Skeletal muscle satellite cell (primary cell): ENCODE results near the gene PPP6R3.

Experiments used
- H3K27me3 ChIP-seq: 2 replicates; pipeline ENCODE4 v1.7.0; 2013; ENCODE audit warnings: low read length; ENCODE audit not compliant: control insufficient read depth, insufficient read depth
- H3K36me3 ChIP-seq: 2 replicates; pipeline ENCODE4 v1.7.0; 2013; ENCODE audit warnings: mild to moderate bottlenecking, control low read depth, low read length; ENCODE audit not compliant: insufficient read depth
- H3K4me1 ChIP-seq: 2 replicates; pipeline ENCODE4 v1.7.0; 2013; ENCODE audit warnings: low read length; ENCODE audit not compliant: control insufficient read depth, insufficient read depth
- H3K4me2 ChIP-seq: 2 replicates; pipeline ENCODE4 v1.7.0; 2013; ENCODE audit warnings: mild to moderate bottlenecking, low read length
- H3K4me3 ChIP-seq: 2 replicates; pipeline ENCODE4 v1.7.0; 2013; ENCODE audit warnings: low read length
- H3K9ac ChIP-seq: 2 replicates; pipeline ENCODE4 v1.7.0; 2013; ENCODE audit warnings: mild to moderate bottlenecking, low read depth, low read length, moderate library complexity
- H3K9me3 ChIP-seq: replicated peaks from 2 replicates; pipeline ENCODE4 v1.7.0; 2013; ENCODE audit warnings: mild to moderate bottlenecking, control low read depth, low read length

Gene PPP6R3

DNA sequence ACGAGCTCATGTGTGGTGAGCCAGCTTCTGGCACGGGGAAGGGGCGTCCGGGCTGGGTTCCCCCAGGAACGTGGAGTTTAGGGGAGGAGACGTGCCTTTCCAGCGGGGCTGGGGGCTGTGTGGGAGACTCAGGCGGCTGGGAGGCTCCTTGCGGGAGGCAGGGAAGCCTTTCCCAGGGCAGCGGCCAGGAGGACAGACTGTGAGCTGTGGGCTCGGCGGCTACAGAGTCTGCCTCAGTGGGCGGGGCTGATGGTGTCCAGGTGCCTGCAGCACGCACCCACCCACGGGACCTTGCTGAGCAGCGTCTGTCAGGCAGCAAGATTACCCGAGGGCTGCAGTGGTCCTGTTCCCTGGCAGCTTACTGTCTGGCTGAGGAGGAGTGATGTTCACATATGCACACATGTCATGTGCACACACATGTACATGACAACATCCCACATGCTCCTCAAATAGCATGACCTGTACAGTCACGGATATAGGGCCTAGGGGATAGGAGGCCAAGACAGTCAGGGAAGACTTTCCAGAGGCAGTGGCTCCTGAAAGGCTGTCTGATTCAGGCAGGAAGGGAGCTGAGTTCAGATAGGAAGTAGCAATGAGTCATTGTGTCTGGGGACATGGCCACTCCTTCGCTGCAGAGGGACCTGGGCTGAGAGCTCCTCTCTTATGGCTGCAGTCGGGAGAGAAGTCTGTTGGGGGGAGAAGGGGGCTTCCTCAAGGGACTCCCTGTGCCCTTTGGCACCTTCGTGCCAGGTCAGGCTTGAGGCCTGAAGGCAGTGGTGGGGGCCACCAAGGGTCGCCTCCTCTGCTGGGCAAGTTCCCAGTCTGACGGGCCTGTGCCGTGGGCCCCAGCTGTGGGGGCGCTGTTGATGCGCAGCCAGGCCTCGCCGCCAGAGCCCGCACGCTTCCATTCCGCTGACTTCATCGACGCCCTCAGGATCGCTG is 23.3 kb upstream of the PPP6R3 start:
- Histone ChIP-seq H3K4me3 (peak overlapping the region; percentile 24), H3K27me3 (no peaks in the 10 kb centered on the region), H3K36me3 (peaks cover 4% of the 10 kb centered on the region), H3K9me3 (no peaks in the 10 kb centered on the region), H3K4me2 (peak overlapping the region; percentile 63), H3K9ac (peak overlapping the region; percentile 42), H3K4me1 (peaks cover 30% of the 10 kb centered on the region)

DNA sequence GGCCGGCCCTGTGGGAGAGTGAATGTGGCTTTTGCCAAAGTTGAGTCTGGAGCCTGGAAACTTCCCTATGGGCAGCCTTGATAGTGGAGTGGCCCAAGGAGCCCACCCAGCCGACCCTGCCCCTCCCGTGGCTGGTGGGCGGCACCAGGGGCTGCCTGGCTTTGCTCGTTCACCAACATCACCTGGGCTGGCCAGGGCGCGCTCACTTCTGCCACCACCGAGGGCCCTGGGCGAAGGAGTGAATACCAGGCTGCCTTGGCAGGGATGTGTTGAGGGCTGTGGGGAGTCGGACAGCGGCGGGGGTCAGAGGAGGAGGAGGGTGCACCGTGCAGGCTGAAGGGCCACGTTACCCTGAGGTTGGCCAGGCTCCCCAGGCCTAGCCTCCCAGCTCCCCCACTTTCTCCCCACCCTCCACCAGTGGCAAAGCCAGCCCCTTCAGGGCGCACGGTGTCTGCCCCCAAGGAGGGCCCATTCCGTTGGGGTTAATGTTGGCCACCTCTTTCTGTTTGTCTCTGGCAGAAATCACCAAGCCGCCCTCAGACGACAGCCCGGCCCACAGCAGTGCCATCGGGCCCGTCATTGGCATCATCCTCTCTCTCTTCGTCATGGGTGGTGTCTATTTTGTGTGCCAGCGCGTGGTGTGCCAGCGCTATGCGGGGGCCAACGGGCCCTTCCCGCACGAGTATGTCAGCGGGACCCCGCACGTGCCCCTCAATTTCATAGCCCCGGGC is 22.5 kb upstream of the PPP6R3 start:
- no peak overlapping the region for H3K4me3 ChIP-seq
- H3K9me3 ChIP-seq: no peaks in the 10 kb centered on the region
- H3K9ac ChIP-seq: peak overlapping the region; percentile 42
- no peaks in the 10 kb centered on the region for H3K27me3 ChIP-seq
- H3K36me3 ChIP-seq: peaks cover 4% of the 10 kb centered on the region
- H3K4me1 ChIP-seq: peaks cover 30% of the 10 kb centered on the region
- H3K4me2 ChIP-seq: no peak overlapping the region

DNA sequence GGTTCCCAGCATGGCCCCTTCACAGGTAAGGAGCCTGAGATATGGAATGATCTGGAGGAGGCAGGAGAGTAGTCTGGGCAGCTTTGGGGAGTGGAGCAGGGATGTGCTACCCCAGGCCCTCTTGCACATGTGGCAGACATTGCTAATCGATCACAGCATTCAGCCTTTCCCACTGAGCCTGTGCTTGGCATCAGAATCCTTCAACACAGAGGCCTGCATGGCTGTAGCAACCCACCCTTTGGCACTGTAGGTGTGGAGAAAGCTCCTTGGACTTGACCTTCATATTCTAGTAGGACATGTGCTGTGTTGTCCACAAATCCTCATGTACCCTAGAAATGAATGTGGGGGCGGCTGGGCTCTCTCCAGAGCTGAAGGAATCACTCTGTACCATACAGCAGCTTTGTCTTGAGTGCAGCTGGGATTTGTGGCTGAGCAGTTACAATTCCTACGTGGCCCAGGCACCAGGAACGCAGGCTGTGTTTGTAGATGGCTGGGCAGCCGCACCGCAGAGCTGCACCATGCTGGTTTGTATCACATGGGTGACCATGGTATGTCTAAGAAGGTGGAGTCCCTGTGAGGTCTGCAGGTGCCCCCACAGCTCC is 21.8 kb upstream of the PPP6R3 start:
- H3K27me3 ChIP-seq: no peaks in the 10 kb centered on the region
- peaks cover 30% of the 10 kb centered on the region for H3K4me1 ChIP-seq
- no peak overlapping the region for H3K4me3 ChIP-seq
- H3K9me3 ChIP-seq: no peaks in the 10 kb centered on the region
- H3K36me3 ChIP-seq: no peaks in the 10 kb centered on the region
- H3K9ac ChIP-seq: no peak overlapping the region
- no peak overlapping the region for H3K4me2 ChIP-seq

DNA sequence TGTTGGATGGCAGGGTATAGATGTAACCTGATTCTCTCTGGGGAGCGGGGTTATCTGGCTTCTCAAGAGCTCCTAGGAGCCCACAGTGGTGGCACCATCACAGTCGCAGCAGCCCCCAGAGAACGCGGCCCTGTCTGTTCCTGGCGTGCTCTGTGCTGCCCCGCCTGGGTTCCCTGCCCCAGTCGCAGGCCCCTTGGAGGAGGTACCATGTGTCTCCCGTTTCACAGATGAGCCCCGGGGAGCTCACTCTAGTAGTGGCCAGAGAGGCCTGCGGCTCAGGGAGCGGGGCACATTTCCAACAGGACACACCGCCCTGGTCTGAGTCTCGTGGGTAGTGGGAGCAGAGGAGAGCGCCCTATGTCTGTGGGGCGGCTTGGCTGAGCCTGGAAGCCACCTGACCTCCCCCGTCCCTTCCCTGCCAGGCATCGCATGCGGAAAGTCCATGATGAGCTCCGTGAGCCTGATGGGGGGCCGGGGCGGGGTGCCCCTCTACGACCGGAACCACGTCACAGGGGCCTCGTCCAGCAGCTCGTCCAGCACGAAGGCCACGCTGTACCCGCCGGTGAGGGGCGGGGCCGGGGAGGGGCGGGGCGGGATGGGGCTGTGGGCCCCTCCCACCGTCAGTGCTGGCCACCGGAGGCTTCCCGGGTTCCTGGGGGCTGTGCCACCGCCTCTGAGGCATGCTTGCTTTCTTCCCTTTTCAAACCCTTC is 21.0 kb upstream of the PPP6R3 start:
- no peaks in the 10 kb centered on the region for H3K36me3 ChIP-seq
- no peak overlapping the region for H3K4me2 ChIP-seq
- no peak overlapping the region for H3K4me3 ChIP-seq
- H3K9ac ChIP-seq: no peak overlapping the region
- H3K9me3 ChIP-seq: no peaks in the 10 kb centered on the region
- no peaks in the 10 kb centered on the region for H3K27me3 ChIP-seq
- H3K4me1 ChIP-seq: peaks cover 30% of the 10 kb centered on the region

DNA sequence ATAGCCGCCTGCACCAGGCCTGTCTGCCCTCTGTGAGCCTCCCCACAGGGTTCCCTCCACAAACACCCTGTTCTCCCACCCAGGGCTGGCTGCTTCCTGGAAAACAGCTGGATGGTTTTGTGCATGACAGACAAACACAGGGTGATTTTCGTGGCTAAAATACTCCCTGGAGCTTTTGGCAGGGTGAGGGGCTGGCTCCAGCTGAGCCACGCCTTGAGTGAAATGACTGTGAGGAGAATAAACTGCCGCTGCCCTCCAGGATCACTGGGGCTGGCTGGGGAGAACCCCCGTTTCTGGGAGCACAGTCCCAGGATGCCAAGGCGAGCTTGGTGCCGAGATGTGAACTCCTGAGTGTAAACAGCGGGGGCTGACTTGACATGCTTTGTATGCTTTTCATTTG is 20.3 kb upstream of the PPP6R3 start:
- H3K9ac ChIP-seq: no peak overlapping the region
- H3K4me1 ChIP-seq: peaks cover 30% of the 10 kb centered on the region
- no peak overlapping the region for H3K4me2 ChIP-seq
- H3K4me3 ChIP-seq: no peak overlapping the region
- no peaks in the 10 kb centered on the region for H3K9me3 ChIP-seq
- no peaks in the 10 kb centered on the region for H3K27me3 ChIP-seq
- H3K36me3 ChIP-seq: no peaks in the 10 kb centered on the region

DNA sequence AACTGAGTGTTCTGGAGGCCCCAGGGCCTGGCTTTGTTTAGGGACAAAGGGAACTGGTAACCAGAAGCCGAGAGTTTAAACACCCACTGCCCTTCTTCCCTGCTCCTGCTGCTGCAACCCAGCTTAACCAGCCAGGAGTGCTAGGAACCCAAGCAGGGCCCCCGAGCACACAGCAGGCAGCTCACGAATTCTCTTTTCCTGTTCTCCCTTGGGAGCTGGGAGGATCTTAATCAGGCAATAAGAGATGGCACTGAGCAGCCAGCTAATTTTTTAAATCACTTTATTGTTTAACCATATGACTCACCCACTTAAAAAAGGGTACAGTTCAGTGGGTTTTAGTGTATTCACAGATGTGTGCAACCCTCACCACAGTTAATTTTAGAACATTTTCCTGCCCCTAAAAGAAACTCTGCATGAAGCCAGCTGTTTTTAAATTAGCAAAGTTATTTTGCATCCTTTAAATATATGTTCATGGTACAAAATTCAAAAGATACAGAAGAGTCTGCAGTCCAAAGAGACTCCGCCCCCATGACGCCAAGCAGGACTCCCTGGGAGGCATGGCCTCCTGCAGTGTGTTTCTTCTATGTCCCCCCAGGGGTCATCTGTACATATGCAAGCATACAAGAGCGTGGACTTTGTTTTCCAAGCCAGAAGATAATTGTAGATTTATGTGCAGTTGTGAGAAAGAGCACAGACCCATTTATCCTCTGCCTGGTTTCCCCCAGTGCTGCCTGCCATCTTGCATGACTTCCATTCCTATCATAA is 18.9 kb upstream of the PPP6R3 start:
- Histone ChIP-seq H3K36me3 (no peaks in the 10 kb centered on the region), H3K4me1 (peaks cover 29% of the 10 kb centered on the region), H3K9ac (no peak overlapping the region), H3K4me3 (no peak overlapping the region), H3K27me3 (no peaks in the 10 kb centered on the region), H3K9me3 (no peaks in the 10 kb centered on the region), H3K4me2 (no peak overlapping the region)

DNA sequence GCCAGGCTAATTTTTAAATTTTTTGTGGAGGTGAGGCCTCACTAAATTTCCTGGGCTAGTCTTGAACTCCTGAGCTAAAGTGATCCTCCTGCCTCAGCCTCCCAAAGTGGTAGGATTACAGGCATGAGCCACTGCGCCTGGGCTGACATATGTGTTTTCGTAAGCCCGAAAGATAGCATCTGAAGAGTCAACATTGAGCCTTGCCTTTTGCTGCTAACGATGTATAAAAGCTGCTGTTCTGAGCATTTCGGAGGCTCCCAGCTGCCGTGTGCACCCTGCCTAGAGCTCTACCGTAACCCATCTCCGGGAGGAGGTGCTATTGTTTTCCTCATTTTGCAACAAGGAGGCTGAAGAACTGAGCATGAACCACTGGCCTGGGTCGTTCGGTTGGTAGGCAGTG is 18.1 kb upstream of the PPP6R3 start:
- Histone ChIP-seq H3K4me1 (peaks cover 22% of the 10 kb centered on the region), H3K9me3 (no peaks in the 10 kb centered on the region), H3K4me3 (no peak overlapping the region), H3K9ac (no peak overlapping the region), H3K4me2 (no peak overlapping the region), H3K27me3 (no peaks in the 10 kb centered on the region), H3K36me3 (no peaks in the 10 kb centered on the region)

DNA sequence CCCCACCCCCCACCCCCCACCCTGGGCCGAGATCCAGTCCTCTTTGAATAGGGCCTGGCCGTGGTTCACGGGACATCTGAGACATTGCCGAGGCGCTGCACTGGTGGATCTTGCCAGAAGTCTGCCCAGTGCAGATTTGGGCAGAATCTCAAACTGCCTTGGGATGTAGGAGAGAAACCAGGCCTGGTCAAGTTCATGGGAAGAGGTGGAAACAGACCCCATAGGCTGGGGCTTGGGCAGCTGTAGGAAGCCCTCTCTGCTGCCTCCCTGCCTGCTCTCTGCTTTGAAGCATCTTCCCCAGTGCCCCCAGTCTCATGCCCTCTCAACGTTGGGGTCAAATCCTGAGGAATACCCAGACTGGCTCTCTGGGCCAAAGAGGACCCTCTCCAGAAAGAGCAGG is 16.0 kb upstream of the PPP6R3 start:
- no peak overlapping the region for H3K4me2 ChIP-seq
- no peaks in the 10 kb centered on the region for H3K9me3 ChIP-seq
- H3K36me3 ChIP-seq: no peaks in the 10 kb centered on the region
- peaks cover 8% of the 10 kb centered on the region for H3K4me1 ChIP-seq
- H3K27me3 ChIP-seq: no peaks in the 10 kb centered on the region
- H3K4me3 ChIP-seq: no peak overlapping the region
- no peak overlapping the region for H3K9ac ChIP-seq

DNA sequence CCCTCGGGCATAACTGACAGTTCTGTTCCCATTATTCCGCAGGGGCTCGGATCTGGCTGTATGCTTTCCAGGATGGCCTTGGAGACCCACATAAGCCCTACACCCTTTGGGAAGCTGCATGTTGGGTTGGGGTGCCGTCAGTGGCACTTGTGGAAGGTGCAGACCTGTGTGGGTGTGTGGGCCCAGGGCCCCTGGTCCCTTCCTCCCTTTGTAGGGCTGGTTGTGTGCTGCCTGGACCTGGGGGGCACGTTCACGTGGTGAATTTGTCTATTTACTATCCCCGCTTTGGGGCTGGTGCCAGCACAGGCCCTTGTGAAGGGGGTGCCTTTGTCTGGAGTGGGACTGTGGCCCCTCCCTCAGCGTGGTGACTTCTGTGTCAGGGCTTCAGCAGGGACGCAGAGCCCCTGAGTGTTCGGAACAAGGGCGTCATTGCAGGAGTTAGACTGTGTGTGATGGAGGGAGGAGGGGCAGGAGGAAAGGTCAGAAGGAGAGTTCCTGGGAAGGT is 15.0 kb upstream of the PPP6R3 start:
- Histone ChIP-seq H3K36me3 (no peaks in the 10 kb centered on the region), H3K4me1 (peaks cover 8% of the 10 kb centered on the region), H3K9me3 (no peaks in the 10 kb centered on the region), H3K27me3 (no peaks in the 10 kb centered on the region), H3K4me3 (no peak overlapping the region), H3K4me2 (no peak overlapping the region), H3K9ac (no peak overlapping the region)

DNA sequence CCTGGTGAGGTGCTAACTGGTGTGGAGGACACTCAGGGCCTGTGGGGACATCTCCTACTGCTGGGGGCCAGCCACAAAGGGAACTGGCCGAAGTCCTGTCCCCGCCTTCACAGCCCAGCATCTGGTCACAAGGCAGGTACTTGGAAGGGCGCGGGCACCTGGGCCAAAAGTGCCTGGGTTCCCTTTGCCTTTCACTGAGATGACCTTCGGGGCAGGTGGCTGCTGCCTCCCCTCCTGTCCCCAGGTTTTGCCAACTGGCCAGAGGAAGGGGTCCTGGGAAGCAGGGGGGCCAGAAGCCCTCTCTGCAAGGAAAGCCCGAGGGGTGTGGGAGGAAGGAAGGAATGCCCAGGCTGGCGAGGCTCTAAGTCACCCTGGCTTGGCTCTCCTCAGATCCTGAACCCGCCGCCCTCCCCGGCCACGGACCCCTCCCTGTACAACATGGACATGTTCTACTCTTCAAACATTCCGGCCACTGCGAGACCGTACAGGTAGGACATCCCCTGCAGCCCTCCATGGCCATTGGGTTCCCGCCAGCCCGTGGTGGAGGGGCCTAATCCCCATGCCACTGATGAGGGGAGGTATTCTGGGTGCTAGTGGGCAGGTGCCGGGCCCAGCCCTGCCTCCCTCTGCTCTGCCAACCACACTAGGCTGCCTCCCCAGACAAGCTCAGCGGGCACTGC is 14.4 kb upstream of the PPP6R3 start:
- Histone ChIP-seq H3K36me3 (no peaks in the 10 kb centered on the region), H3K9ac (no peak overlapping the region), H3K9me3 (no peaks in the 10 kb centered on the region), H3K27me3 (no peaks in the 10 kb centered on the region), H3K4me2 (no peak overlapping the region), H3K4me1 (peaks cover 7% of the 10 kb centered on the region), H3K4me3 (no peak overlapping the region)
